ENCODE measurements around the gene SLAIN1. TPM values are rescaled to one million over a fixed set of nuclear protein-coding genes. Genes with fewer than 3 reads are reported as not detected.

SLAIN1 gene
- total RNA-seq, 1 donor from 2014 or later, result 3.4 TPM

DNA sequence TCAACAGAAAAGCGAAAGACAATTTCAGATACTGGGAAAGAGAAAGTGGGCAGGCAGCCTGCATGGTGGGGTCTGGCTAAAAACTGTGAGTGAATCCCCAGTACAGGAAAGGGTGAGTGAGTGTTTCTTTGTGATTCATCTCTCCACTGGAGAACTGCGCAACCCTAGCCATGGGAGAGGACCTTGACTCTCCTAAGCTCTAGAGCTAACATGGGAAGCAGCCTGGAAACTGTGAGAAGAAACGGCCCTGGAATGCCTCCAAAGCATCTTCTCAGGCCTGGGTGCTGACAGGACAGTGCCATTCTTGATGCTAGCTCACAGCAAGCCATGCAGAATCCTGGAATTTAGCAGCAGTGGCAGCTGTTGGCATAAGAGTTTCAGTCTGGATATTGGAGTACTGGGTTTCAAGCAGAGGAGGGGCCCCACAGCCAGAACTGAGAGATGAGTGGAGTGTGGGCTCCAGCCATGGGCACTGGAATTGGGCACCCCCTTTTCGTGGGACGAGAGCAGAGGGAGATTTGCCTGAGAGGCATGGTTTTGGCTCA lies 18.7 kb upstream of the SLAIN1 start:
- Mint-ChIP-seq H3K4me1 (ENCODE audit: low read depth, unreplicated experiment) (no peaks in the 10 kb centered on the region), H3K4me3 (ENCODE audit: unreplicated experiment) (no peak overlapping the region), H3K9me3 (ENCODE audit: unreplicated experiment) (no peaks in the 10 kb centered on the region), H3K36me3 (ENCODE audit: low read depth, unreplicated experiment) (no peaks in the 10 kb centered on the region), H3K27me3 (ENCODE audit: low read depth, unreplicated experiment) (peaks cover 4% of the 10 kb centered on the region), H3K27ac (ENCODE audit: unreplicated experiment) (no peak overlapping the region)
- DNase-seq (ENCODE audit: low read depth) (no peak), FAIRE-seq (no peak)
- Histone ChIP-seq H3K4me3 (ENCODE audit: insufficient read depth, low read depth, low read length) (no peak overlapping the region), H3K9ac (ENCODE audit: low read length) (no peak overlapping the region), H4K20me1 (ENCODE audit: insufficient read depth, low read length) (no peaks in the 10 kb centered on the region), H3K27me3 (ENCODE audit: insufficient read depth, low read length) (no peaks in the 10 kb centered on the region), H3K4me1 (ENCODE audit: insufficient read depth, low read length) (no peaks in the 10 kb centered on the region), H3K27ac (ENCODE audit: low read depth, low read length) (no peak overlapping the region), H3K9me3 (ENCODE audit: insufficient read depth, low read depth, low read length) (no peaks in the 10 kb centered on the region), H2AFZ (ENCODE audit: low read depth, low read length) (no peak overlapping the region), H3K79me2 (ENCODE audit: insufficient read depth, low read length) (no peaks in the 10 kb centered on the region), H3K4me2 (ENCODE audit: low read length) (no peak overlapping the region), H3K36me3 (ENCODE audit: insufficient read depth, low read length) (no peaks in the 10 kb centered on the region)
- TF ChIP-seq, protein P1, sequence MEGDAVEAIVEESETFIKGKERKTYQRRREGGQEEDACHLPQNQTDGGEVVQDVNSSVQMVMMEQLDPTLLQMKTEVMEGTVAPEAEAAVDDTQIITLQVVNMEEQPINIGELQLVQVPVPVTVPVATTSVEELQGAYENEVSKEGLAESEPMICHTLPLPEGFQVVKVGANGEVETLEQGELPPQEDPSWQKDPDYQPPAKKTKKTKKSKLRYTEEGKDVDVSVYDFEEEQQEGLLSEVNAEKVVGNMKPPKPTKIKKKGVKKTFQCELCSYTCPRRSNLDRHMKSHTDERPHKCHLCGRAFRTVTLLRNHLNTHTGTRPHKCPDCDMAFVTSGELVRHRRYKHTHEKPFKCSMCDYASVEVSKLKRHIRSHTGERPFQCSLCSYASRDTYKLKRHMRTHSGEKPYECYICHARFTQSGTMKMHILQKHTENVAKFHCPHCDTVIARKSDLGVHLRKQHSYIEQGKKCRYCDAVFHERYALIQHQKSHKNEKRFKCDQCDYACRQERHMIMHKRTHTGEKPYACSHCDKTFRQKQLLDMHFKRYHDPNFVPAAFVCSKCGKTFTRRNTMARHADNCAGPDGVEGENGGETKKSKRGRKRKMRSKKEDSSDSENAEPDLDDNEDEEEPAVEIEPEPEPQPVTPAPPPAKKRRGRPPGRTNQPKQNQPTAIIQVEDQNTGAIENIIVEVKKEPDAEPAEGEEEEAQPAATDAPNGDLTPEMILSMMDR (IDR thresholded peaks at IDR 0.05; ENCODE audit: insufficient read depth, low read depth, low read length), result no peak
- no peak for TF ChIP-seq EZH2 (IDR thresholded peaks at IDR 0.05; ENCODE audit: insufficient read depth, low read length)

DNA sequence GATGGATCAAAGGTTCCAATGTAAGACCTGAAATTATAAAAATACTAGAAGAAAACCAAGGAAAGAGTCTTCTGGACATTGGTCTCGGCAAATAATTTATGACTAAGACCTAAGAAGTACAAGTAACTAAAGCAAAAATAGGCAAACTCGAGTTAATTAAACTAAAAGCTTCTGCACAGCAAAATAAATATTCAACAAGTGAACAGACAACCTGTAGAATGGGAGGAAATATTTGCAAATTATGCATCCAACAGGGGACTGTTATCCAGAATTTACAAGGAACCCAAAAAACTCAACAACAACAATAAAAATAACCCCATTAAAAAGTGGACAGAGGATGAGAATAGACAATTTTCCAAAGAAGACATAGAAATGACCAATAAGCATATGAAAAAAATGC lies 9.7 kb upstream of the SLAIN1 start:
- TF ChIP-seq, protein P1 (IDR thresholded peaks at IDR 0.05; ENCODE audit: insufficient read depth, low read depth, low read length), result no peak
- TF ChIP-seq EZH2 (IDR thresholded peaks at IDR 0.05; ENCODE audit: insufficient read depth, low read length), result no peak
- DNase-seq (ENCODE audit: low read depth) (no peak), FAIRE-seq (no peak)
- Histone ChIP-seq H4K20me1 (ENCODE audit: insufficient read depth, low read length) (no peaks in the 10 kb centered on the region), H3K4me1 (ENCODE audit: insufficient read depth, low read length) (no peaks in the 10 kb centered on the region), H3K9ac (ENCODE audit: low read length) (no peak overlapping the region), H2AFZ (ENCODE audit: low read depth, low read length) (no peak overlapping the region), H3K79me2 (ENCODE audit: insufficient read depth, low read length) (no peaks in the 10 kb centered on the region), H3K27me3 (ENCODE audit: insufficient read depth, low read length) (no peaks in the 10 kb centered on the region), H3K9me3 (ENCODE audit: insufficient read depth, low read depth, low read length) (no peaks in the 10 kb centered on the region), H3K27ac (ENCODE audit: low read depth, low read length) (no peak overlapping the region), H3K36me3 (ENCODE audit: insufficient read depth, low read length) (no peaks in the 10 kb centered on the region), H3K4me3 (ENCODE audit: insufficient read depth, low read depth, low read length) (no peak overlapping the region), H3K4me2 (ENCODE audit: low read length) (no peak overlapping the region)
- no peaks in the 10 kb centered on the region for H3K4me1 Mint-ChIP-seq (ENCODE audit: low read depth, unreplicated experiment)
- no peaks in the 10 kb centered on the region for H3K9me3 Mint-ChIP-seq (ENCODE audit: unreplicated experiment)
- no peak overlapping the region for H3K27ac Mint-ChIP-seq (ENCODE audit: unreplicated experiment)
- no peak overlapping the region for H3K4me3 Mint-ChIP-seq (ENCODE audit: unreplicated experiment)
- H3K36me3 Mint-ChIP-seq (ENCODE audit: low read depth, unreplicated experiment), result no peaks in the 10 kb centered on the region
- H3K27me3 Mint-ChIP-seq (ENCODE audit: low read depth, unreplicated experiment), result no peaks in the 10 kb centered on the region

DNA sequence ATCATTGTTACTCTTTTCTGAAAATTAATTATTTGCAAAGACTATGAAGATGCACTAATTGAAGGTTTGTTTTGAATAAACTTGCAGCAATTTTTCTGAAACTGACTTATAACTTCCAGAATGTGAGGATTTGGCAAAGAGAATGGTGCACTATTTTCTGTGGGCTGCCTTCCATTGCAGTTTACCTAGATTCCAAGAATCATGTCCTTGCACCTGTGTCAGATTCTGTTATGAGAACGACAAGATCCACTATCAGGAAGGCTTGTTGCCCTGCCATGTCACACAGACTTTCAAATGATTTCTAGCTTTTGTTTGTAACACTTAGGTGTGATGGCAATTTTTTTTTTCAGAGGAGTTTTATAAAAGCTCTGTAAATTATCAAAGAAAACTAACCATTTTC lies 5.6 kb upstream of the SLAIN1 start:
- H3K9me3 Mint-ChIP-seq (ENCODE audit: unreplicated experiment), result no peaks in the 10 kb centered on the region
- H3K36me3 ChIP-seq (ENCODE audit: insufficient read depth, low read length), result no peaks in the 10 kb centered on the region
- no peaks in the 10 kb centered on the region for H3K4me1 ChIP-seq (ENCODE audit: insufficient read depth, low read length)
- TF ChIP-seq, protein P1 (IDR thresholded peaks at IDR 0.05; ENCODE audit: insufficient read depth, low read depth, low read length), result no peak
- TF ChIP-seq EZH2 (IDR thresholded peaks at IDR 0.05; ENCODE audit: insufficient read depth, low read length), result no peak
- no peaks in the 10 kb centered on the region for H3K79me2 ChIP-seq (ENCODE audit: insufficient read depth, low read length)
- no peaks in the 10 kb centered on the region for H3K9me3 ChIP-seq (ENCODE audit: insufficient read depth, low read depth, low read length)
- peaks cover 13% of the 10 kb centered on the region for H3K27me3 ChIP-seq (ENCODE audit: insufficient read depth, low read length)
- DNase-seq (ENCODE audit: low read depth) (no peak), FAIRE-seq (no peak)
- H2AFZ ChIP-seq (ENCODE audit: low read depth, low read length), result no peak overlapping the region
- no peak overlapping the region for H3K9ac ChIP-seq (ENCODE audit: low read length)
- no peak overlapping the region for H3K4me3 ChIP-seq (ENCODE audit: insufficient read depth, low read depth, low read length)
- H3K4me2 ChIP-seq (ENCODE audit: low read length), result no peak overlapping the region
- no peaks in the 10 kb centered on the region for H3K36me3 Mint-ChIP-seq (ENCODE audit: low read depth, unreplicated experiment)
- H3K4me3 Mint-ChIP-seq (ENCODE audit: unreplicated experiment), result no peak overlapping the region
- no peaks in the 10 kb centered on the region for H4K20me1 ChIP-seq (ENCODE audit: insufficient read depth, low read length)
- peaks cover 7% of the 10 kb centered on the region for H3K27me3 Mint-ChIP-seq (ENCODE audit: low read depth, unreplicated experiment)
- H3K27ac Mint-ChIP-seq (ENCODE audit: unreplicated experiment), result no peak overlapping the region
- no peaks in the 10 kb centered on the region for H3K4me1 Mint-ChIP-seq (ENCODE audit: low read depth, unreplicated experiment)
- no peak overlapping the region for H3K27ac ChIP-seq (ENCODE audit: low read depth, low read length)
